Erythroblast (primary cell): ENCODE data around the gene HSF5.
"Not testable (repeated sequence)": the region's sequence is repeated elsewhere in the genome, so short reads cannot be mapped to it uniquely, and the experiment has no call there.

Experiments used
- GATA1 ChIP-seq: IDR thresholded peaks from 2 replicates; pipeline ENCODE4 v1.6.1; 2011; ENCODE audit warnings: low read depth, mild to moderate bottlenecking, control low read depth, low read length, moderate library complexity
- POLR2A ChIP-seq: IDR thresholded peaks from 2 replicates; pipeline ENCODE4 v1.6.1; 2011; ENCODE audit warnings: mild to moderate bottlenecking, low read length

DNA sequence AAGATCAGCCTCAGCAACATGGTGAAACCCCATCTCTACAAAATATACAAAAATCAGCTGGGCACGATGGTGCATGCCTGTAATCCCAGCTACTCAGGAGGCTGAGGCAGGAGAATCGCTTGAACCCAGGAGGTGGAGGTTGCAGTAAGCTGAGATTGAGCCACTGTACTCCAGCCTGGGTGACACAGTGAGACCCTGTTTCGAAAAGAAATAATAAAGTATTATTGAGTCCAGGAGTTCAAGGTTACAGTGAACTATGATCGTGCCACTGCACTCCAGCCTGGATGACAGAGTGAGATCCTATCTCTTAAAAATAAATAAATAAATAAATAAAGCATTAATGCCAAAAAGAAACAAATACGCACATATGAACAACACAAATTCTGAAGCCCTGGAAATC is 6.4 kb downstream of the HSF5 start:
- not testable (repeated sequence) for TF ChIP-seq POLR2A, GATA1
